Stimulated activated CD8-positive, alpha-beta memory T cell treated with anti-CD3 and anti-CD28 coated beads, Interleukin-7, amount 100 ng/mL, for 24 hours (primary cell): ENCODE data around the gene BTD.

Experiments
- DNase-seq: peaks from one replicate; pipeline ENCODE4 v3.0.0-alpha.2; 2020; ENCODE audit warnings: low read depth

BTD gene

GRCh38 chr3:15636028-15636709 is 34.6 kb downstream of the BTD start:
- no peak for DNase-seq

GRCh38 chr3:15637131-15637951 is 35.8 kb downstream of the BTD start:
- DNase-seq: no peak

GRCh38 chr3:15638193-15638890 is 36.8 kb downstream of the BTD start:
- no peak for DNase-seq

GRCh38 chr3:15638891-15639262 is 37.3 kb downstream of the BTD start:
- no peak for DNase-seq

DNA sequence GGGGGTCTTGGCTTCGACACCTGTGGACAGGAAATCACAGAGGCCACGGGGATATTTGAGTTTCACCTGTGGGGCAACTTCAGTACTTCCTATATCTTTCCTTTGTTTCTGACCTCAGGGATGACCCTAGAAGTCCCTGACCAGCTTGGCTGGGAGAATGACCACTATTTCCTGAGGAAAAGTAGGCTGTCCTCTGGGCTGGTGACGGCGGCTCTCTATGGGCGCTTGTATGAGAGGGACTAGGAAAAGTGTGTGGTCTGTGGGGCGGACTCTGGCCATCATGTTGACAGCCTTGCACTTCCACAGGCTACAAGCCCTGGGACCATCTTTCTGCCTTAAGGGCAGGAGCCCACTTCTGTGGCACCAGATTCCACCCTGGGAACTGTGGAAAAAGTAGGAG is 43.7 kb downstream of the BTD start:
- DNase-seq: no peak

DNA sequence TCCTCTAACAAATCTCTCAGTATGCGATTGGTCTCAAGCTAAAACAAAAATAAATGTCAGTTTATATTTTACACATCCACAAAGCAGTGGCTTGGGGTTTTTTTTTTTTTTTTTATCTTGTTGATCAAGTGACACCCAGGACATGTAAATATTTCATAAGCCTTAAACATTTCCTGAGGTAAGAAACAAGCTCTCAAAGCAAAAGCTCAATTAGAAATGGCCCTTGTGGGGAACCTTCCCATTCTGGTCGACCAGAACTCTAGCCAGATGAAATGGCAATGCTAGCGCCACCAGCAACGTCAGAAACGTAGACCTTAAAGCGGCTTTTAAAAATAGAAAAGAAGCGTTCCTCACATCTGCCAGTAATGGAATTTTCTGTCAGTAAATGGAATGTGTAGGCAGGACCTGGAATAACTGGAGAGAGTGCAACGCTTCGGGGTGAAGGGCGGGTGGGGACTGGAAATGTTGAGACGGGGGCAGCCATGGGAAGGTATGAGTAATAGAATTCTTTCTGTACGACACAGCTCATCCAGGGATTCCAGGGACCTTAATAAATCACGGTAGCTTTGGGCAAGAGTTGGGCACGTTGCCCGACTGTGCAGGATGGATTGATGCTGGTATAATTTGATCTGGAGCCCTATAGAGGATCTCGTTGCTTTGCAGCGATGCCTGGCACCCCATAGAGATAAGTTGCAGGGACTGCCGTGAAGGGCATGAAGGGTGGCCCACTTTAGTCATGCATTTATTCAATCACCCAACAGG is 44.4 kb downstream of the BTD start:
- DNase-seq: no peak

- no peak for DNase-seq
These were observed 45.4 kb downstream of the BTD start for GRCh38 chr3:15646851-15647511.

GRCh38 chr3:15647611-15648167 is 46.1 kb downstream of the BTD start:
- DNase-seq: no peak

- no peak for DNase-seq
These were observed 47.8 kb downstream of the BTD start for GRCh38 chr3:15649341-15649740.

- no peak for DNase-seq
These were observed 48.3 kb downstream of the BTD start for GRCh38 chr3:15649858-15650257.

GRCh38 chr3:15651396-15651795 is 49.9 kb downstream of the BTD start:
- DNase-seq: no peak

GRCh38 chr3:15653321-15653720 is 51.8 kb downstream of the BTD start:
- no peak for DNase-seq

- DNase-seq: no peak
These were observed 52.6 kb downstream of the BTD start for GRCh38 chr3:15654127-15654526.

- no peak for DNase-seq
These were observed 53.3 kb downstream of the BTD start for GRCh38 chr3:15654891-15655290.

GRCh38 chr3:15656342-15656741 is 54.8 kb downstream of the BTD start:
- no peak for DNase-seq

GRCh38 chr3:15657016-15657415 is 55.5 kb downstream of the BTD start:
- DNase-seq: no peak

GRCh38 chr3:15659254-15659975 is 57.9 kb downstream of the BTD start:
- no peak for DNase-seq

GRCh38 chr3:15660055-15660935 is 58.8 kb downstream of the BTD start:
- no peak for DNase-seq

GRCh38 chr3:15664144-15664543 is 62.6 kb downstream of the BTD start:
- DNase-seq: no peak
